ENCODE results near the gene KCTD1. TPM values are rescaled to one million over a fixed set of nuclear protein-coding genes. Genes with fewer than 3 reads are reported as not detected.

KCTD1 gene
- total and polyA plus RNA-seq, 2 of the 8 experiments (the other 6 are each of a cell fraction or from before 2014, with no cell fraction given), result 7.7 to 14.0 TPM

GRCh38 chr18:26415631-26416030 is 132.7 kb downstream of the KCTD1 start (continued):
- TF ChIP-seq BACH1 (IDR thresholded peaks at IDR 0.05; ENCODE audit: low read length) (no peak), CBX8 (IDR thresholded peaks at IDR 0.05; ENCODE audit: borderline replicate concordance, low read depth, low read length) (no peak), SAP30 (IDR thresholded peaks at IDR 0.05; ENCODE audit: insufficient read depth, insufficient replicate concordance, low read length) (no peak), SIN3A (conservative IDR thresholded peaks at IDR 0.05 in 1 of 2, IDR thresholded peaks at IDR 0.05 in 1 of 2; ENCODE audit: low read depth in 1 of 2, low read length in 2 of 2) (no peak), POU5F1 (IDR thresholded peaks at IDR 0.05; ENCODE audit: low read depth, low read length) (no peak), RFX5 (IDR thresholded peaks at IDR 0.05; ENCODE audit: borderline replicate concordance, low read depth, low read length) (no peak), E2F6 (IDR thresholded peaks at IDR 0.05) (no peak)

Measured in H1 (cell line).